GM23338 (cell line): ENCODE data around the gene CDK16. TPM values are rescaled to one million over a fixed set of nuclear protein-coding genes. Genes with fewer than 3 reads are reported as not detected.

Experiments used
- ATAC-seq: fragments of 200-7000 bp; cut with Tn5 transposase; 3 replicates; pipeline ENCODE4 v1.9.1; 2020
- DNase-seq: peaks from one replicate; pipeline ENCODE4 v3.0.0-alpha.2; 2015; ENCODE audit warnings: low spot score
- H2AFZ ChIP-seq: fragments of 200-600 bp; sonication (generic); 2 replicates; pipeline ENCODE4 v1.8.0; 2016; ENCODE audit warnings: antibody characterized with exemption, mild to moderate bottlenecking, moderate library complexity
- H3F3A ChIP-seq: fragments of 200-600 bp; sonication (generic); replicated peaks from 2 replicates; pipeline ENCODE4 v1.8.0; 2017; ENCODE audit warnings: antibody characterized with exemption, mixed run types, low read depth
- H3K27ac ChIP-seq: fragments of 200-600 bp; sonication (generic); 2 replicates; pipeline ENCODE4 v1.6.1; 2016; ENCODE audit warnings: low read depth
- H3K27me3 ChIP-seq: fragments of 200-600 bp; sonication (generic); 2 replicates; pipeline ENCODE4 v1.8.0; 2016; ENCODE audit warnings: mild to moderate bottlenecking, mixed run types, moderate library complexity; ENCODE audit not compliant: insufficient read depth
- H3K36me3 ChIP-seq: fragments of 200-600 bp; sonication (generic); 2 replicates; pipeline ENCODE4 v1.8.0; 2016; ENCODE audit warnings: mild to moderate bottlenecking; ENCODE audit not compliant: insufficient read depth
- H3K4me1 ChIP-seq: fragments of 200-600 bp; sonication (generic); 2 replicates; pipeline ENCODE4 v1.8.0; 2016; ENCODE audit warnings: mild to moderate bottlenecking, moderate library complexity; ENCODE audit not compliant: insufficient read depth
- H3K4me2 ChIP-seq: fragments of 200-600 bp; sonication (generic); 2 replicates; pipeline ENCODE4 v1.7.1; 2017; ENCODE audit warnings: mixed run types
- H3K4me3 ChIP-seq: fragments of 200-600 bp; sonication (generic); 2 replicates; pipeline ENCODE4 v1.6.1; 2016; ENCODE audit warnings: mixed run types
- H3K79me2 ChIP-seq: fragments of 200-600 bp; sonication (generic); replicated peaks from 2 replicates; pipeline ENCODE4 v1.8.0; 2017; ENCODE audit warnings: mild to moderate bottlenecking; ENCODE audit not compliant: insufficient read depth
- H3K9me2 ChIP-seq: fragments of 200-600 bp; sonication (generic); 2 replicates; pipeline ENCODE4 v1.8.0; 2017; ENCODE audit not compliant: insufficient read depth
- H4K20me1 ChIP-seq: fragments of 200-600 bp; sonication (generic); replicated peaks from 2 replicates; pipeline ENCODE4 v1.8.0; 2017; ENCODE audit warnings: mild to moderate bottlenecking; ENCODE audit not compliant: insufficient read depth
- H3K27ac Mint-ChIP-seq: 2 replicates; pipeline ENCODE4 v1.8.0; 2020; ENCODE audit warnings: inconsistent platforms, mild to moderate bottlenecking, moderate library complexity, mixed read lengths
- H3K27me3 Mint-ChIP-seq: 3 replicates; pipeline ENCODE4 v1.8.0; 2022; ENCODE audit warnings: low read depth, mild to moderate bottlenecking, moderate library complexity, mixed read lengths, inconsistent platforms; ENCODE audit not compliant: insufficient read depth, poor library complexity
- H3K36me3 Mint-ChIP-seq: 3 replicates; pipeline ENCODE4 v1.8.0; 2021; ENCODE audit warnings: low read depth, mild to moderate bottlenecking, inconsistent platforms, moderate library complexity, mixed read lengths
- H3K4me1 Mint-ChIP-seq: 3 replicates; pipeline ENCODE4 v1.8.0; 2020; ENCODE audit warnings: mild to moderate bottlenecking, inconsistent platforms, mixed read lengths
- H3K4me3 Mint-ChIP-seq: 3 replicates; pipeline ENCODE4 v1.8.0; 2021; ENCODE audit warnings: moderate library complexity, mild to moderate bottlenecking, inconsistent platforms, mixed read lengths
- H3K9me3 Mint-ChIP-seq: 3 replicates; pipeline ENCODE4 v1.8.0; 2020; ENCODE audit warnings: moderate library complexity, mild to moderate bottlenecking, inconsistent platforms, mixed read lengths
- CTCF ChIP-seq, 2 experiments: fragments of 200-600 bp in 1 of 2; sonication (generic) in 1 of 2; conservative IDR thresholded peaks; 2 replicates each; pipeline versions ENCODE4 v1.5.1 to v1.6.1; 2016 to 2017; ENCODE audit warnings: antibody characterized with exemption in 2 of 2, low read depth in 2 of 2, mild to moderate bottlenecking in 2 of 2, moderate library complexity in 1 of 2
- ZNF462 ChIP-seq: fragments of 250-450 bp; sonication (Bioruptor Pico); IDR thresholded peaks from 2 replicates; pipeline ENCODE4 v1.5.0; 2020; ENCODE audit warnings: mild to moderate bottlenecking, moderate library complexity
- polyA plus RNA-seq: library from polyadenylated mRNA; unstranded; fragments of >200 nt; fragmentation: Nextera tagmentation; extraction: Ambion mirVana; gene quantifications from 2 replicates; pipeline ENCODE4 v1.2.1, GENCODE V29; 2016
- total RNA-seq: library from RNA; depleted of rRNA; stranded (reverse); fragments of >200 nt; shearing (Covaris generic); gene quantifications from 2 replicates; pipeline ENCODE4 v1.2.3, GENCODE V29; 2014

The CDK16 gene
- total and polyA plus RNA-seq, 2 experiments from 2014 or later = 58.9 to 158 TPM

GRCh38 chrX:47184486-47184885 lies 34.0 kb upstream of the CDK16 start:
- DNase-seq (no peak), ATAC-seq (no peak)
- Histone ChIP-seq H3K36me3 (no peaks in the 10 kb centered on the region), H3K4me3 (no peak overlapping the region), H3K4me2 (no peak overlapping the region), H4K20me1 (no peaks in the 10 kb centered on the region), H3K4me1 (no peaks in the 10 kb centered on the region), H3K27ac (no peak overlapping the region), H3K27me3 (no peaks in the 10 kb centered on the region), H3F3A (0 out of 2 replicates have a peak, but pooled peaks cover 2% of the 10 kb centered on the region), H3K9me2 (no peaks in the 10 kb centered on the region), H2AFZ (no peak overlapping the region), H3K79me2 (no peaks in the 10 kb centered on the region)
- TF ChIP-seq CTCF (conservative IDR thresholded peaks at IDR 0.05; ENCODE audit: low read depth in 2 of 2) = no peak
- peaks cover 3% of the 10 kb centered on the region for H3K27me3 Mint-ChIP-seq
- H3K27ac Mint-ChIP-seq = no peak overlapping the region
- no peaks in the 10 kb centered on the region for H3K9me3 Mint-ChIP-seq
- peaks cover 3% of the 10 kb centered on the region; the same call in 2 of the 3 replicates for H3K4me1 Mint-ChIP-seq
- H3K36me3 Mint-ChIP-seq = peaks cover 38% of the 10 kb centered on the region
- H3K4me3 Mint-ChIP-seq = no peak overlapping the region

GRCh38 chrX:47185241-47185640 lies 33.2 kb upstream of the CDK16 start:
- H3K9me3 Mint-ChIP-seq = no peaks in the 10 kb centered on the region
- H3K4me2 ChIP-seq = no peak overlapping the region
- H3K27me3 ChIP-seq = no peaks in the 10 kb centered on the region
- TF ChIP-seq ZNF462 (CRISPR knock-in tag) = no peak
- no peak overlapping the region for H3K4me3 ChIP-seq
- no peak overlapping the region for H3K4me3 Mint-ChIP-seq
- no peaks in the 10 kb centered on the region for H3K9me2 ChIP-seq
- H3K27ac Mint-ChIP-seq = no peak overlapping the region
- peaks cover 36% of the 10 kb centered on the region for H3K36me3 Mint-ChIP-seq
- H3K27ac ChIP-seq = no peak overlapping the region
- ATAC-seq = no peak
- no peak overlapping the region for H2AFZ ChIP-seq
- H3K27me3 Mint-ChIP-seq = peaks cover 2% of the 10 kb centered on the region
- peaks cover 3% of the 10 kb centered on the region; the same call in 2 of the 3 replicates for H3K4me1 Mint-ChIP-seq
- no peaks in the 10 kb centered on the region for H4K20me1 ChIP-seq
- no peak for DNase-seq
- H3K36me3 ChIP-seq = no peaks in the 10 kb centered on the region
- H3F3A ChIP-seq = 0 out of 2 replicates have a peak, but pooled peaks cover 2% of the 10 kb centered on the region
- no peaks in the 10 kb centered on the region; the same call in 1 of the 2 replicates for H3K4me1 ChIP-seq
- no peaks in the 10 kb centered on the region for H3K79me2 ChIP-seq
